T follicular helper cell (primary cell): ENCODE data around the gene AKT1.
"Not testable (repeated sequence)": the region's sequence is repeated elsewhere in the genome, so short reads cannot be mapped to it uniquely, and the experiment has no call there.

Experiments
- DNase-seq: peaks from one replicate; pipeline ENCODE4 v3.0.0-alpha.2; 2020; ENCODE audit warnings: low read depth

Gene AKT1

DNA sequence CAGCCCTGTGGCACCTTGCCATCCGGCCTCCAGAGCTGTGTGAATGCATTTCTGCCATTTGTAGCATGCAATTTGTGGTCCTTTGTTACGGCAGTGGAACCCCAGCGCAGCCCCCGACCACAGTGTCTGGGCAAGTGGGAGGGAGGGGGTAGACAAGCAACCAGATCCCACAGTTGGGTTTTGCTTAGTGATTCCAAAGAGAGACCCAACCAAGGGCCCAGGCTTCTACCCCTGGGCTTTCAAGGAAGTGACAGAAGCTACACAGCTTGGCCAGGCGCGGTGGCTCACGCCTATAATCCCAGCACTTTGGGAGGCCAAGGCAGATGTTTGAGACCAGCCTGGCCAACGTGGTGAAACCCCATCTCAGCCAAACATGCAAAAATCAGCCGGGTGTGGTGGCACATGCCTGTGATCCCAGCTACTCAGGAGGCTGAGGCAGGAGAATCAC is 23.2 kb upstream of the AKT1 start:
- DNase-seq: no peak

DNA sequence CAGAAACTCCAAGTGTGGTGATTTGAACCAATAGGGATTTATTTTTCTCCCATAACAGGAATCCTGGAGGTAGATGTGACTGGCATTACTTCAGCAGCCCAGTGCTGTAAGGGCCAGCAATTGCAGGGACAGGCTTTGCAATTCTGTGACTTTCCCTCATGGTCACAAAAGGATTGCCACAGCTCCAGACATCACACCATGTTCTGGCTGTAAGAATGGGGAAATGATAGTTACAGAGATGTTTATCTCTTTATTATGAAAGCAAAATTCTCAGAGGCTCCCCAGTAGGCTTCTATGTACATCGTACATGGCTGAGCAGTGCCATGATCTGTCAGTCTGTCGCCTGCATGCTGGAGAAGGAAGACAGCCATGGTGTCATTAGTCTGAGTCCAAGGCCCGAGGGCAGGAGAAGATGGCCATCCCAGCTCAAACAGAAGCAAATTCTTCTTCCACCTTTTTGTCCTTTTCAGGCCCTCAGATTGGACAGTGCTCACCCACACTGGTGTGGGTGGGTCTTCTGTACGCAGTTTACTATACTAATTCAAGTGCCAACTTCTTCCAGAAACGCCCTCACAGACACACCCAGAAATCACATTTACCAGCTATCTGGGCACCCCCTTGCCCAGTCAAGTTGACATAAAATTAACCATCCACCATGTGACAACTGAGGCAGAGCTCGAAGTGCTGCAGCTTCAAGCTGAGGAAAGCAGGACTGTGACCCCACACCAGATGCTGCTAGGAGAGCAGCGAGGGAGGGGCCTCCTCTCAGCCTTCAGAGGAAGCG is 22.6 kb upstream of the AKT1 start:
- DNase-seq: no peak

DNA sequence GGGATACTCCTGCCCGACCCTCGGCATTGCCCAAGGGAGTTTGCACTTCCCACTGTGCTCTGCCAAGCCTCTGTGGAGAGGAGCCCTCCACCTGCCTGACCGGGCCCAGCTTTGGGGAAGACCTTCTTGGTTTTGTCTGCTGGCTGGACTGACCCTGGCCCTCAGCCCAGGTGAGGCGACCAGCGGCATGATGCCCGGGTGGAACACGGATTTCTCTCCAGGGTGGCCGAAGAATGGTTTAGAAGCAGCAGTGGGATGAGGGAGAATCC is 21.0 kb upstream of the AKT1 start:
- DNase-seq: no peak

DNA sequence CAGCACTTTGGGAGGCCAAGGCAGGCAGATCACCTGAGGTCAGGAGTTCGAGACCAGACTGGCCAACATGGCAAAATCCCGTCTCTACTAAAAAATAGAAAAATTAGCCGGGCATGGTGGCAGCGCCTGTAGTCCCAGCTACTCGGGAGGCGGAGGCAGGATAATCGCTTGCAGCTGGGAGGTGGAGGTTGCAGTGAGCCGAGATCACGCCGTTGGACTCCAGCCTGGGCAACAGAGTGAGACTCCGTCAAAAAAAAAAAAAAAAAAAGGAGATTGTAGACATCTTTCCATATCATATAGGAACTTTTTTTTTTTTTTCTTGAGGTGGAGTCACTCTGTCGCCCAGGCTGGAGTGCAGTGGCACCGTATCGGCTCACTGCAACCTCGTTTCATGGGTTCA is 19.2 kb upstream of the AKT1 start:
- not testable (repeated sequence) for DNase-seq

DNA sequence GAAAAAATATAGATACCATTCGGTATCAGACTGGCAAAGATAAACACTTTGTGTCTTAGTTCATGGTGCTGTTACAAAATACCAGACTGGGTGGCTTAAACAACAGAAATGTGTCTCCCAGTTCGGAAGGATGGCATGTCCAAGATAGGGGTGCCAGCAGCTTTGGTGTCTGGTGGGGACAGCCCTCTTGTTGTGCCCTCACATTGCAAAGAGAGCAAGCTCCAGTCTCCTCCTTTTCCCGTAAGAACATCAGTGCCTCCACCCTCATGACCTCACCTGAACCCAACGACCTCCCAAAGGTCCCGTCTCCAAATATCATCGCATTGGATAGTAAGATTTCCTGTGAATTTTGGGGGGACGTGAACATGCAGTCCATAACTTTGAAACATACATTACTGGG is 17.7 kb upstream of the AKT1 start:
- no peak for DNase-seq

DNA sequence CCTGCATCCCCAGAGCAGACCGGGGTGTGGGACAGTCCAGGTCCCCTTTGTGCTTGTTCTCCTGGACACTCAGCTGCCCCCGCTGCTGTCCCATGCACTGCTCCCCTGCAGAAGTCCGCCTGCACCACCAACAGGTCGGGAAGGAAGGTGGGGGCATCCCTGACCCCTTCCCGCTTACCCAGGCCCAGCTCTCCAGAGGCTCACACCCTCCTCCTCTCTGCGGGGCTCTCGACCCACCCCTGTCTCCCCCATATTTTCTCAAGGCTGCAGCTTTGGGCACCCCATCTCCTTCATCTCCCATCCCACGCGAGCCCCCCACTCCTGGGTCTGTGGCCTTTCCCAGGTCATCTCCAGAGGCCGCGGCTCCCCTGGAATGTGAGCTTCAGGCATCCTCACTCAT is 14.8 kb upstream of the AKT1 start:
- no peak for DNase-seq

DNA sequence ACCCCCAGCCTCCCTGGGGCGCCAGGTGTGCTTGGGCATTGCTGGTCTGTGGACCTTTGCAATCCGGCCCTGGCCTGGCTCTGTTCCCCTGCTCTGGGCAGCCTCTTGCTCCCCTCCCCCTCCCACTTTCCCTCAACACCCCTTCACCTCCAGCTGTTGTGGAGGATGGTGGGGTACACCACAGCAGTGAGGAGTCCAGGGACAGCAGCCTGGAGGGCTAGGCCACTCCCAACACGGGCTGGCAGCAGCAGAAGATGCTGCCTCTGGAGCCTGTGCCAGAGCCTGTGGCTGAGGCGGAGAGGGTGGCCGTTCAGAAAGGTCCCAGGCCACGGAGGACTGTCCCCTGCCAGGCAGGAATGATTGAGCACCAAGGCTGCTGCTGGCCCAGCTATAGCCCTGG is 12.9 kb upstream of the AKT1 start:
- no peak for DNase-seq

DNA sequence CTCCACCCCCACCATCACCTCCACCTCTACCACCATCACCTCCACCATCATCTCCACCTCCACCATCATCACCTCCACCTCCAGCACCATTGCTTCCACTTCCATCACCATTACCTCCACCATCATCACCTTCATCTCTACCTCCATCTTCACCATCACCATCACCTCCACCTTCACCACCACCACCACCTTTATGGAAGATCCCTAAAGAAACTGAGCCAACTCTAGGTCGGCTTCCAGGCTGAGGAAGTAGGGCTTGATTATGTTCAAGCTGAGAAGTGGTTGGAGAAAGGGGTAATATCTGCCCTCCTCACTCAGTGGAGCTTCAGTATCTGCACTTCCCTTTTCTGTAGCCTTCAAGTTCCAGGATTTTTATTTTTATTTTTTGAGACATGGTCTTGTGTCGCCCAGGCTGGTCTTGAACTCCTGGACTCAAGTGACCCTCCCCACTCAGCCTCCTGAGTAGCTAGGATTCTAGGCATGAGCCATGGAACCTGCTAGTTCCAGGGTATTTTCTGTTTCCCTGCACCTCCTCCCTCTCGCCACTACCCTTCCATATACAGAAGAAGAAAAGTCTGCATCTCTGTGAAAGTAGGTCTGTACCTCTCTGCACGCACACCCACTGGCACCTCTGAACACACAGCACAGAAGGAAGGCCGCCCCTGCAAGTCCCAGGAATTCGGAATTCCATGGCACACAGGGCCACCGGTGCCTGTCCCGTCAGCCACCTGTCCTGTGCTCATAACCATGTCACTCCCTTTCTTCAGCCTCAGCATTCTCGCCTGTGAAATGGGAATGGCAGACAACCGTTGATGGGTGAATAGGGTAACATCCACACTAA is 11.3 kb upstream of the AKT1 start:
- DNase-seq: no peak

DNA sequence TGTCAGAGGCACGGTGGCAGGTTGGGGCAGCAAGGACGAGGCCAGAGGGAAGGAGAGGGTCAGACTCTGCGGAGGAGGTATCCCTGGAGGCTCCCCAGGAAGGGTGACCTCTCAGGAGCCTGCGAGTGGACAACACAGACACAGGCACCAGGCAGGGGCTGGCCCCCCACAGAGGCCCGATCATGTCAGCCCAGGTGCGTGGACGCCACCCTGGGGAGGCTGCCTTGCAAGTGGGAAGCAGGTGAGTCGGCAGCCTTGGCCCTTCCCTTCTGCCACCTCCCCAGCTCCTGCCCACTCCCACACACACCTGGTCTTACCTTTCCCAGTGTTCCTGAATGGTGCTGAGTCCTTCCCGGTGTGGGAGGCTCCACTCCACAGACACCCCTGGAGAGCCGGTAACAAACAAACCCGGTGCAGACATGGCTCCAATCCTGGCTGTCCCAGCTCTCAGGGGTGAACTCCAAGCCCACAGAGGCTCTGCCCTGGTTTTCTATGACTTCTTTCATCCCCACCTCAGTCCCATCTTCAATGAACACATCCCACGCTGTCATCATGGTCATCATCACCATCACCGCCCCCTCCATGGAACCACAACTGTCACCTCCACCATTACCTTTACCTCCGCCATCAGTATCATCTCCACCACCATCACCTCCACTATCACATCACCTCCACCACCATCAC is 10.5 kb upstream of the AKT1 start:
- DNase-seq: no peak

DNA sequence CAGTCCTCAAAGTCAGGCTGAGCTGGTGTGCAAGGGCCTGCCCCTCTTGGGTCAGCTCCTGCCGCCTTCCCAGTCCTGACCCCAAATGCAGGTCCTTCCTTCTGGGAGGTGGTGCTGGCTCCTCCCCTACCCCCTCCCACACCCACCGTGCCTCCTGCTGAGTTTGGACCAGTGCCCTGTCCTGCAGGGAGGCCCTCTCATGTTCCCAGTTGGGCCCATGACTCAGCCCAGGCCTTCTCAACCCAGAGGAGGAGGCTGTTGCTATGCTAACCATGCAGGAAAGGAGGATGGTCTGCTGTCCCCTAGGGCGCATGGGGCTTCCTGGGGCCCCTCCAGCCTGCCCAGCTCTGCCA is 9.8 kb upstream of the AKT1 start:
- no peak for DNase-seq

DNA sequence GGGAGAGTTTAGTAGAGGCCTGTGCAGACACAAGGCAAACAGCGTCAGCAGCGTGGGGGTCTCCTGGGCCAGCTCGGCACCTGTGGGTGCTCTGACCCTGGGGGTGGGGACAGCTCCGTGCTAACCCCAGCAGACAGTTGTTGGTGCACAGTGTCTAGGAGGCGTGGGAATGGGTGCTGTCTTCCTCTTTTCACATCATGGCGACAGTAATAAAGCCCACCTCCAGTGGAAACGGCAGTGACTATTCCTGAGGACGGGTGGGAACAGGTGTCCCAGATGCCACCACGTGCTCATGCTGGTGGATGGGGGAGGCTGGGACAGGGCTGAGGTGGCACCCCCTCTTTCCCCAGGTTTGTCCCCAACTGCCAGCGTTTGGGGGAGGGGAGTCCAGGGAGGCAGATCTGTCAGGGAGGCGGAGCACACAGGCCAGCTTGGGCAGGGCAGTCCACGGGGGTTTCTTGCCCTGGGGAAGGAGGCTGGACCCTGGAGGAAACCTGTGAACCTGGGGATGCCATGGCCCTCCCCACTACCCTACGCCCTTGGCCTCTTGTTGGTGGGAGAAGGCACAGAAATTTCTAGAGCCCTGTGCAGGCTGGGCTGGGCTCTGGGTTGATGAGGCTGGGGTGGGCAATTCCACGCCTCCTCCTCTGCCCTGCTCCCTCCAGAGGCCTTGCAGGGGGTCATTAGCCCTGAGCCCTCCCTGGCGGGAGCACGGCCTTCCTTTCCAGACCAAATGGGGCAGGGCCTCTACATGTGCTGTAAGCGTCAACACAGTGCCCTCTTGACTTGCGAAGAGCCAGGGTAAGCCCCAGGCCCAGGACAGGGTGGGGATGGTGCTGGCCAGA is 9.2 kb upstream of the AKT1 start:
- DNase-seq: no peak

DNA sequence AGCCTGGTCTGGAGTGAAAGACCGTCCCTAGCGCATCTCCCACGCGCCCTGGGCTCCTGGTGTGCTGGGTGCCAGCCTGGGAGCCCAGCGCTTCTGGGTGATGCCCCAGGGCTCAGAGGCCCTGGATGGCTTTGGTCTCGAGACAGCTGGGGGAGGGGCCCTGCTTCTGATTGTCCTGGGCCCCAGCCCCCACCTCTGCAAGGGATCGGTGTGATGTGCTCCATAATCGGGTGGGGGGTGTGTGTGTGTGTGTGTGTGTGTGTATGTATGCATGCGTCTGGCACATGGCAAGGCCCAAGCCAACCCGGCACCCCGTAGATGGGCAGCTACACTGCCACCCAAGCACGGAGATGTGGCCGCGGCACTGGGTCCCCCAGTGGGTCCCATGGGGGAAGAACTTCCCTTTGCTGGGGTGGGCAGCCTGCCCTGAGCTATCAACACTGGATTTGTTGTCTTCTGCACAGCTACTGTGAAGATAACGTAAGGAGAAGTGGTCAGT is 8.4 kb upstream of the AKT1 start:
- no peak for DNase-seq

DNA sequence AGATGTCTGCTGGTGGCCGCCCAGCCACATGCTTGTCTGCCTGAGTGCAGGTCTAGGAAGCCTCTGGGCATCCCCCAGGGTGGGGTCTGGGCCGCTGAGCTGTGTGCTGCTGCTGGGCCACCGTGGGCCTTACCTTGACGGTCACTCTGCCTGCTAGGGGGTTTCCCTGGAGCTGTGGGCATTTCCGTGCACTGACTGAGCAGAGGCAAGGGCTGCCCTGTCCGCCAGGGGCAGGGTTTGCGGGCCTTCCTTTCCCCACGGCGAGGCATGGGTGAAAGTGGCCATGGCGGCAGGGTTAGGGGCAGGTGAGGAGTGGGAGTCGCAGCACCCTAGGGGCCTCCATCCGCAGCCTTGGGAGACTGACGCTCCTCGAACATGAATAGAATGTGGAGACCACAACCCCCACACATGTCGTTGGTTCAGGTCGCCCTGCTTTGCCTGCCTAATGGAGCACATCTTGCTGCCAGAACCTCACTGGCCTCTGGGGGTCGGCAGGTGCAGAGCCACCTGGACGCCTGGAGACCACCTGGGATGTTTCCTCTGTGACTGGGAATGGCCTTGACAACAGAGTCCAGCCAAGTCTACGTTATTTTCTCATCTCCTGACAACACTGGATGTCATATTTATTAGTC is 7.8 kb upstream of the AKT1 start:
- DNase-seq: no peak

DNA sequence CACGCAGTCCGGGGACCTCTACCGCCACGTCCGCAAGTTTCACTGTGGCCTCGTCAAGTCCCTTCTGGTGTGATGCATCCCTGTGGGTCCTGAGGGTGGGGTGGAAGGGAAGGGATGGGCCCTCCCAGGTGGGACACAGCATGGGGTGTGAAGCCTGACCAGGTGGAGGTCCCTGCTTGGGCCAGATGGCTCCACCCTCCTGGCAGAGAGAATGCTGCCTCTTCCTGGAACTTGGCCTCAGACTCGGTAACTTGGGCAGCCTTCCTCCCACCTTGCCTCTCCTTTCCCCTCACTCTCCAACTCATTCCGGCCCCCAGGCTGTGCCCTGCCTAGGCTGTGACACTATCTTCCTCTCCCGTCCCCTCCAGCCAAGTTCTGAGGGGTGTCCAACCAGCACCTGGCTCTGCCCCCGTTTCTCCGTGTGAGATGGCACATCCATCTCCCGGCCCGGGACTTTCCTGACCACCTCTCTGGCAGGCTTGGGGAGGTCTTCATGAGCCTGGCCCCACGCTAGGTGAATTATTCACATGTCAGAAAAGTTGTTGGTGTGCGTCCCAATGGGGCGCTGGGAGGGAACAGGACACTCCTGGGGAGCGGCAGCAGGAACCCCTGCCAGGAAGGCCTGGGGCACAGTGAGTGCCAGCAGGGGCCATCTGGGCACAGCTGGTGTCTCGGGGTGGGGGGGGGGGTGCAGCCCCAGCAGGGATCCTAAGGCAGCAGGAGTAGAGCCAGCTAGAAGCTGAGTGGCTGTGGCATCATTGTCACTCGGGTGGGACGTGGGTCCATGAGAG is 7.0 kb upstream of the AKT1 start:
- DNase-seq: no peak

DNA sequence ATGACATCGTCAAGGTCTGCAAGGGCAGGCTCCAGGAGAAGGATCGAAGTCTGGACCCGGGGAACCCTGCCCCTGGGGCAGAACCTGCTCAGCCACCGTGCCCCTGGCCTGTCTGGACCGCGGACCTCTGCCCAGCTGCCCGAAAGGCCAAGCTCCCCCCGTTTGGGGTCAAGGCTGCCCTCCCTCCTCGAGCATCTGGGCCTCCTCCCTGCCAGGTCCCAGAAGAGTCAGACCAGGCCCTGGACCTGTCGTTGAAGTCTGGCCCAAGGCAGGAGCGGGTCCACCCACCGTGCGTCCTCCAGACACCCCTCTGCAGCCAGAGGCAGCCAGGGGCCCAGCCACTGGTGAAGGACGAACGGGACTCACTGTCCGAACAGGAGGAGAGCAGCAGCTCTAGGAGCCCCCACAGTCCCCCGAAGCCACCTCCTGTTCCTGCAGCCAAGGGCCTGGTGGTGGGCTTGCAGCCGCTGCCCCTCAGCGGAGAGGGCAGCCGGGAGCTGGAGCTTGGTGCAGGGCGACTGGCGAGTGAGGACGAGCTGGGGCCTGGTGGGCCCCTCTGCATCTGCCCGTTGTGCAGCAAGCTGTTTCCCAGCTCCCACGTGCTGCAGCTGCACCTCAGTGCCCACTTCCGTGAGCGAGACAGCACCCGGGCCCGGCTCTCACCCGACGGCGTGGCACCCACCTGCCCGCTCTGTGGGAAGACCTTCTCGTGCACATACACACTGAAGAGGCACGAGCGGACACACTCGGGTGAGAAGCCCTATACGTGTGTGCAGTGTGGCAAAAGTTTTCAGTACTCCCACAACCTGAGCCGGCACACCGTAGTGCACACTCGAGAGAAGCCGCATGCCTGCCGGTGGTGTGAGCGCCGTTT is 6.2 kb upstream of the AKT1 start:
- DNase-seq: no peak

DNA sequence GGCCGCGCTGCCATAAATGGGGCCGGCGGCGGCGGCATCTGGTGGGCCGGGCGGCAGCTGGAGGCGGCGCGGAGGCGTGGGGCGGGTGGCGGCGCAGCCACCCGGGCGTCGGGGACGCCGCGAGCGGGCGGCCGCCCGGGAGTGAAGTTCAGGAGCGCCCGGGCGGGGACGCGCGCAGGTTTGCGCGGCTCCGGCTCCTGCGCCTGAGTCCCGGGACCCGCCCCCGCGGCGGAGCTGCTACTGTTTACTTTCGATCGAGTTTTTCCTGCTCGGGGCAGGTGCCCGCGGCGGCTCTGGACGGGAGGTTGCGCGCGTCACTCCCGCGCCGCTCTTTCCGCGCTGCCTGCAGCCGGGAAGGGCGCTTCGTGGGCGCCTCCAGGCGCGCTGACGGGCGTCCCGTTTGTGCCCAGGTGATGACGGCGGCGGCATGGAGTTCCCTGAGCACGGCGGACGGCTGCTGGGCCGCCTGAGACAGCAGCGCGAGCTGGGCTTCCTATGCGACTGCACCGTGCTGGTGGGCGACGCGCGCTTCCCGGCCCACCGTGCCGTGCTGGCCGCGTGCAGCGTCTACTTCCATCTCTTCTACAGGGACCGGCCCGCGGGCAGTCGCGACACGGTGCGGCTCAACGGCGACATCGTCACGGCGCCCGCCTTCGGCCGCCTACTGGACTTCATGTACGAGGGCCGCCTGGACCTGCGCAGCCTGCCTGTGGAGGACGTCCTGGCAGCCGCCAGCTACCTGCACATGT is 5.4 kb upstream of the AKT1 start, which contains the start of gene ZBTB42:
ZBTB42 (plus strand) TSS at position 331 of the 749 bp plus-strand sequence; CDS start at position 428, 97 bp downstream.
- peak; percentile 61 for DNase-seq

DNA sequence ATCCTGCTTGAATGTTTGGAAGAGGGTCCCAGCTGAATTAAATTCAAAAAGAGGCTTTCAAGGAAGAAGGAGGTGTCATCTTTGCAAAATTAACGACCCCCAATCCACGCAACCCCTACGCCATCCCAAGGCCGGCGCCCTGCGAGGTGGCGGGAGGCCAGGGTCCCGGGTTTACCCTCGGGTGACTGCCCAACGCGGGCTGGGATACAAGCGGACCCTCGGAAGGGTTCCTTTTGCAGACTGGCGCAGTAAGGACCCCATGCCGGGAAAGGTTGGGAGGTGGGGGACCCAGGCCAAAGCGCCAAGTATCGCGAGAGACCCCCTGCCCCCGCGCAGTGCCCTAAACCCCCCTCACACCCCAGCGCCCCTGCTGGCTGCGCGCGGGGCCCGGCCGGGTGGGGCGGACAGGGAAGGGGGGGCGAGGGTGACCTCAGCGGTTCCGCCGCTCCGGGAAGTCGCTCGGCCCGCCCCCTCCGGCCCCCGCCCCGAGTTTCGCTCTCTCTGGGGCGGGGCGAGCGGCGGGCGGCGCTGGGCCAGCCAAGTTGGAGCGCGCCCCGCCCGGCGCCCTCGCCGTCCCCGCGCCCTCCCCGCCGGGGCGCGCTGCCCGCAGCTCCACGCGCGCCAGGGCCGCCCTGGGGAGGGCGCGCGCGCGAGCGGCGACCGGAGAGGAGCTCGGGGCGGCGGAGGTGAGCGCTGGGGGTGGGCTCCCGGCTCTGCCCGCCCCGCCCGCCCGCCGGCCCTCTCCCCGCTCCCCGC is 4.6 kb upstream of the AKT1 start:
- peak; percentile 70 for DNase-seq
